ENCODE results near the gene ADCY10. TPM values are rescaled to one million over a fixed set of nuclear protein-coding genes. Genes with fewer than 3 reads are reported as not detected.

The ADCY10 gene
- total and polyA plus RNA-seq, 9 of the 15 experiments (the other 6 are each of a cell fraction or from before 2014, with no cell fraction given) = 0.08 to 0.86 (median 0.22) TPM

DNA sequence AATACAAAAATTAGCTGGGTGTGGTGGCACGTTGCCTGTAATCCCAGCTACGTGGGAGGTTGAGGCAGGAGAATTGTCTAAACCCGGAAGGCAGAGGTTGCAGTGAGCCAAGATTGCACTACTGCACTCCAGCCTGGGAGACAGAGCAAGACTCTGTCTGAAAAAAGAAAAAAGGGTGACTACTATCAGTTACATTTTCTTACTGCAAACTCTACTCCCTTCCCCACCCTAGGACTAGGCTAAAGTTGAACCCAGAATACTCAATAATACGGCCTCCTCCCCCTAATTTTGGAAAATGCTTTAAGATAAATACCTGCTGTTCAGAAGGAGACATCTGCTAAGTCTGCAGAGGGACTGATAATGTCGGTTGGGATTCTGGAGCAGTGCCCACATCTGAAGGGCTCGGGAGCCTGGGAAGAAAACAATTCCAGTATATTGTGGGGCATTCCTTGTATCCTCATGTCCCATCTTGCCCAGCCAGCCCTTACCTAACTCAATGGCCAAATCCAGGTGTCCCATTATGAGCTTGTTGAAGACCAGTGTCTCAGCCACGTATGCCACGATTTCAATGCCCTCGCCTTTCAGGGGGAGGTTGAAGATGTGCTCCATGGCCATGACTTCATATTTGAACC, 89.7 kb downstream of the ADCY10 start (continued):
- TF ChIP-seq NR4A1 (CRISPR knock-in tag; IDR thresholded peaks at IDR 0.05) (no peak), NR4A1 (tag; IDR thresholded peaks at IDR 0.05) (peak; percentile 46), ZNF175 (CRISPR knock-in tag; IDR thresholded peaks at IDR 0.05; ENCODE audit: low read depth) (peak; percentile 71; the same call in 1 of the 2 replicates), BDP1 (IDR thresholded peaks at IDR 0.05; ENCODE audit: insufficient read depth, insufficient read length) (no peak), ZC3H8 (IDR thresholded peaks at IDR 0.05) (no peak), ZKSCAN1 (IDR thresholded peaks at IDR 0.05; ENCODE audit: low read depth, low read length) (no peak), NCOA6 (IDR thresholded peaks at IDR 0.05) (no peak), TAF1 (IDR thresholded peaks at IDR 0.05; ENCODE audit: control insufficient read depth, extremely low read depth, insufficient read depth, low read length, severe bottlenecking) (no peak), SOX6 (IDR thresholded peaks at IDR 0.05) (no peak; the same call in 1 of the 2 replicates), CREBBP (IDR thresholded peaks at IDR 0.05; ENCODE audit: low read depth, low read length) (no peak), ZNF551 (CRISPR knock-in tag; IDR thresholded peaks at IDR 0.05) (no peak), ELF2 (CRISPR knock-in tag; IDR thresholded peaks at IDR 0.05) (no peak)
- TF ChIP-seq, protein P1, sequence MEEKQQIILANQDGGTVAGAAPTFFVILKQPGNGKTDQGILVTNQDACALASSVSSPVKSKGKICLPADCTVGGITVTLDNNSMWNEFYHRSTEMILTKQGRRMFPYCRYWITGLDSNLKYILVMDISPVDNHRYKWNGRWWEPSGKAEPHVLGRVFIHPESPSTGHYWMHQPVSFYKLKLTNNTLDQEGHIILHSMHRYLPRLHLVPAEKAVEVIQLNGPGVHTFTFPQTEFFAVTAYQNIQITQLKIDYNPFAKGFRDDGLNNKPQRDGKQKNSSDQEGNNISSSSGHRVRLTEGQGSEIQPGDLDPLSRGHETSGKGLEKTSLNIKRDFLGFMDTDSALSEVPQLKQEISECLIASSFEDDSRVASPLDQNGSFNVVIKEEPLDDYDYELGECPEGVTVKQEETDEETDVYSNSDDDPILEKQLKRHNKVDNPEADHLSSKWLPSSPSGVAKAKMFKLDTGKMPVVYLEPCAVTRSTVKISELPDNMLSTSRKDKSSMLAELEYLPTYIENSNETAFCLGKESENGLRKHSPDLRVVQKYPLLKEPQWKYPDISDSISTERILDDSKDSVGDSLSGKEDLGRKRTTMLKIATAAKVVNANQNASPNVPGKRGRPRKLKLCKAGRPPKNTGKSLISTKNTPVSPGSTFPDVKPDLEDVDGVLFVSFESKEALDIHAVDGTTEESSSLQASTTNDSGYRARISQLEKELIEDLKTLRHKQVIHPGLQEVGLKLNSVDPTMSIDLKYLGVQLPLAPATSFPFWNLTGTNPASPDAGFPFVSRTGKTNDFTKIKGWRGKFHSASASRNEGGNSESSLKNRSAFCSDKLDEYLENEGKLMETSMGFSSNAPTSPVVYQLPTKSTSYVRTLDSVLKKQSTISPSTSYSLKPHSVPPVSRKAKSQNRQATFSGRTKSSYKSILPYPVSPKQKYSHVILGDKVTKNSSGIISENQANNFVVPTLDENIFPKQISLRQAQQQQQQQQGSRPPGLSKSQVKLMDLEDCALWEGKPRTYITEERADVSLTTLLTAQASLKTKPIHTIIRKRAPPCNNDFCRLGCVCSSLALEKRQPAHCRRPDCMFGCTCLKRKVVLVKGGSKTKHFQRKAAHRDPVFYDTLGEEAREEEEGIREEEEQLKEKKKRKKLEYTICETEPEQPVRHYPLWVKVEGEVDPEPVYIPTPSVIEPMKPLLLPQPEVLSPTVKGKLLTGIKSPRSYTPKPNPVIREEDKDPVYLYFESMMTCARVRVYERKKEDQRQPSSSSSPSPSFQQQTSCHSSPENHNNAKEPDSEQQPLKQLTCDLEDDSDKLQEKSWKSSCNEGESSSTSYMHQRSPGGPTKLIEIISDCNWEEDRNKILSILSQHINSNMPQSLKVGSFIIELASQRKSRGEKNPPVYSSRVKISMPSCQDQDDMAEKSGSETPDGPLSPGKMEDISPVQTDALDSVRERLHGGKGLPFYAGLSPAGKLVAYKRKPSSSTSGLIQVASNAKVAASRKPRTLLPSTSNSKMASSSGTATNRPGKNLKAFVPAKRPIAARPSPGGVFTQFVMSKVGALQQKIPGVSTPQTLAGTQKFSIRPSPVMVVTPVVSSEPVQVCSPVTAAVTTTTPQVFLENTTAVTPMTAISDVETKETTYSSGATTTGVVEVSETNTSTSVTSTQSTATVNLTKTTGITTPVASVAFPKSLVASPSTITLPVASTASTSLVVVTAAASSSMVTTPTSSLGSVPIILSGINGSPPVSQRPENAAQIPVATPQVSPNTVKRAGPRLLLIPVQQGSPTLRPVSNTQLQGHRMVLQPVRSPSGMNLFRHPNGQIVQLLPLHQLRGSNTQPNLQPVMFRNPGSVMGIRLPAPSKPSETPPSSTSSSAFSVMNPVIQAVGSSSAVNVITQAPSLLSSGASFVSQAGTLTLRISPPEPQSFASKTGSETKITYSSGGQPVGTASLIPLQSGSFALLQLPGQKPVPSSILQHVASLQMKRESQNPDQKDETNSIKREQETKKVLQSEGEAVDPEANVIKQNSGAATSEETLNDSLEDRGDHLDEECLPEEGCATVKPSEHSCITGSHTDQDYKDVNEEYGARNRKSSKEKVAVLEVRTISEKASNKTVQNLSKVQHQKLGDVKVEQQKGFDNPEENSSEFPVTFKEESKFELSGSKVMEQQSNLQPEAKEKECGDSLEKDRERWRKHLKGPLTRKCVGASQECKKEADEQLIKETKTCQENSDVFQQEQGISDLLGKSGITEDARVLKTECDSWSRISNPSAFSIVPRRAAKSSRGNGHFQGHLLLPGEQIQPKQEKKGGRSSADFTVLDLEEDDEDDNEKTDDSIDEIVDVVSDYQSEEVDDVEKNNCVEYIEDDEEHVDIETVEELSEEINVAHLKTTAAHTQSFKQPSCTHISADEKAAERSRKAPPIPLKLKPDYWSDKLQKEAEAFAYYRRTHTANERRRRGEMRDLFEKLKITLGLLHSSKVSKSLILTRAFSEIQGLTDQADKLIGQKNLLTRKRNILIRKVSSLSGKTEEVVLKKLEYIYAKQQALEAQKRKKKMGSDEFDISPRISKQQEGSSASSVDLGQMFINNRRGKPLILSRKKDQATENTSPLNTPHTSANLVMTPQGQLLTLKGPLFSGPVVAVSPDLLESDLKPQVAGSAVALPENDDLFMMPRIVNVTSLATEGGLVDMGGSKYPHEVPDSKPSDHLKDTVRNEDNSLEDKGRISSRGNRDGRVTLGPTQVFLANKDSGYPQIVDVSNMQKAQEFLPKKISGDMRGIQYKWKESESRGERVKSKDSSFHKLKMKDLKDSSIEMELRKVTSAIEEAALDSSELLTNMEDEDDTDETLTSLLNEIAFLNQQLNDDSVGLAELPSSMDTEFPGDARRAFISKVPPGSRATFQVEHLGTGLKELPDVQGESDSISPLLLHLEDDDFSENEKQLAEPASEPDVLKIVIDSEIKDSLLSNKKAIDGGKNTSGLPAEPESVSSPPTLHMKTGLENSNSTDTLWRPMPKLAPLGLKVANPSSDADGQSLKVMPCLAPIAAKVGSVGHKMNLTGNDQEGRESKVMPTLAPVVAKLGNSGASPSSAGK (IDR thresholded peaks at IDR 0.05) = 0 out of 2 replicates have a peak, but pooled peaks have one; percentile 32
- TF ChIP-seq, protein P2, sequence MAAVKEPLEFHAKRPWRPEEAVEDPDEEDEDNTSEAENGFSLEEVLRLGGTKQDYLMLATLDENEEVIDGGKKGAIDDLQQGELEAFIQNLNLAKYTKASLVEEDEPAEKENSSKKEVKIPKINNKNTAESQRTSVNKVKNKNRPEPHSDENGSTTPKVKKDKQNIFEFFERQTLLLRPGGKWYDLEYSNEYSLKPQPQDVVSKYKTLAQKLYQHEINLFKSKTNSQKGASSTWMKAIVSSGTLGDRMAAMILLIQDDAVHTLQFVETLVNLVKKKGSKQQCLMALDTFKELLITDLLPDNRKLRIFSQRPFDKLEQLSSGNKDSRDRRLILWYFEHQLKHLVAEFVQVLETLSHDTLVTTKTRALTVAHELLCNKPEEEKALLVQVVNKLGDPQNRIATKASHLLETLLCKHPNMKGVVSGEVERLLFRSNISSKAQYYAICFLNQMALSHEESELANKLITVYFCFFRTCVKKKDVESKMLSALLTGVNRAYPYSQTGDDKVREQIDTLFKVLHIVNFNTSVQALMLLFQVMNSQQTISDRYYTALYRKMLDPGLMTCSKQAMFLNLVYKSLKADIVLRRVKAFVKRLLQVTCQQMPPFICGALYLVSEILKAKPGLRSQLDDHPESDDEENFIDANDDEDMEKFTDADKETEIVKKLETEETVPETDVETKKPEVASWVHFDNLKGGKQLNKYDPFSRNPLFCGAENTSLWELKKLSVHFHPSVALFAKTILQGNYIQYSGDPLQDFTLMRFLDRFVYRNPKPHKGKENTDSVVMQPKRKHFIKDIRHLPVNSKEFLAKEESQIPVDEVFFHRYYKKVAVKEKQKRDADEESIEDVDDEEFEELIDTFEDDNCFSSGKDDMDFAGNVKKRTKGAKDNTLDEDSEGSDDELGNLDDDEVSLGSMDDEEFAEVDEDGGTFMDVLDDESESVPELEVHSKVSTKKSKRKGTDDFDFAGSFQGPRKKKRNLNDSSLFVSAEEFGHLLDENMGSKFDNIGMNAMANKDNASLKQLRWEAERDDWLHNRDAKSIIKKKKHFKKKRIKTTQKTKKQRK (IDR thresholded peaks at IDR 0.05; ENCODE audit: borderline replicate concordance, low read depth, low read length) = no peak
